Embryonic facial prominence (tissue), 1 donor: ENCODE results near the gene MEGF11.

Experiments
- DNase-seq: peaks from one replicate; pipeline ENCODE4 v3.0.0-alpha.2; 2016; ENCODE audit errors: extremely low spot score

MEGF11 gene

GRCh38 chr15:65970937-65971740 lies 282.4 kb downstream of the MEGF11 start:
- DNase-seq: no peak

- DNase-seq: no peak
These were observed 283.4 kb downstream of the MEGF11 start for GRCh38 chr15:65969865-65970816.

GRCh38 chr15:65968511-65968910 lies 285.0 kb downstream of the MEGF11 start:
- no peak for DNase-seq

GRCh38 chr15:65964792-65965433 lies 288.6 kb downstream of the MEGF11 start:
- no peak for DNase-seq

GRCh38 chr15:65963911-65964482 lies 289.6 kb downstream of the MEGF11 start:
- no peak for DNase-seq

- DNase-seq: no peak
These were observed 290.2 kb downstream of the MEGF11 start for GRCh38 chr15:65963358-65963757.

GRCh38 chr15:65962187-65962586 lies 291.4 kb downstream of the MEGF11 start:
- no peak for DNase-seq

- DNase-seq: no peak
These were observed 293.0 kb downstream of the MEGF11 start for GRCh38 chr15:65960586-65960985.

- no peak for DNase-seq
These were observed 294.7 kb downstream of the MEGF11 start for GRCh38 chr15:65958835-65959234.

GRCh38 chr15:65957451-65957850 lies 296.1 kb downstream of the MEGF11 start:
- no peak for DNase-seq

GRCh38 chr15:65956899-65957298 lies 296.7 kb downstream of the MEGF11 start:
- DNase-seq: no peak

- DNase-seq: no peak
These were observed 297.2 kb downstream of the MEGF11 start for GRCh38 chr15:65956307-65956706.

GRCh38 chr15:65954289-65954741 lies 299.2 kb downstream of the MEGF11 start:
- DNase-seq: no peak

- no peak for DNase-seq
These were observed 299.9 kb downstream of the MEGF11 start for GRCh38 chr15:65953622-65954021.

GRCh38 chr15:65952391-65953053 lies 301.0 kb downstream of the MEGF11 start:
- DNase-seq: no peak

GRCh38 chr15:65951007-65951406 lies 302.5 kb downstream of the MEGF11 start:
- no peak for DNase-seq

- no peak for DNase-seq
These were observed 304.1 kb downstream of the MEGF11 start for GRCh38 chr15:65949491-65949890.

GRCh38 chr15:65949011-65949410 lies 304.5 kb downstream of the MEGF11 start:
- DNase-seq: no peak

GRCh38 chr15:65948383-65948782 lies 305.2 kb downstream of the MEGF11 start:
- no peak for DNase-seq

GRCh38 chr15:65947041-65947440 lies 306.5 kb downstream of the MEGF11 start:
- no peak for DNase-seq

GRCh38 chr15:65945616-65946015 lies 307.9 kb downstream of the MEGF11 start:
- DNase-seq: no peak
